Measurements from ENCODE around the gene APBA2. TPM values are rescaled to one million over a fixed set of nuclear protein-coding genes. Genes with fewer than 3 reads are reported as not detected.

The APBA2 gene
- total and polyA plus RNA-seq, 2 of the 13 experiments (the other 11 are each of a cell fraction or from before 2014, with no cell fraction given), result 0.62 to 2.3 TPM

GRCh38 chr15:28990390-28990789 is 104.6 kb downstream of the APBA2 start:
- BruUV-seq (replicated peaks), result no TSS peak
- no peak for FAIRE-seq
- no peaks in the 10 kb centered on the region for H3K9me3 ChIP-seq (ENCODE audit: low read length)

More at GRCh38 chr15:28990390-28990789, 104.6 kb downstream of the APBA2 start:
- no peaks in the 10 kb centered on the region for H3K27me3 ChIP-seq (ENCODE audit: control insufficient read depth in 1 of 2, insufficient read depth in 2 of 2, low read length in 2 of 2)
- no peak overlapping the region for H3K4me3 ChIP-seq (replicated peaks in 1 of 3; ENCODE audit: insufficient read depth in 1 of 3, low read depth in 2 of 3, low read length in 3 of 3)
- no peak overlapping the region for H3K9ac ChIP-seq (ENCODE audit: insufficient read depth, low read depth, low read length)
- 29% methylated on average over 2 of the region's 2 CpGs for WGBS (ENCODE audit: low lambda C conversion rate)
- ATAC-seq, result no peak
- TF ChIP-seq HMG20A (CRISPR knock-in tag; IDR thresholded peaks at IDR 0.05; ENCODE audit: borderline replicate concordance) (no peak), ZNF34 (CRISPR knock-in tag; IDR thresholded peaks at IDR 0.05; ENCODE audit: borderline replicate concordance) (no peak), MED8 (CRISPR knock-in tag; IDR thresholded peaks at IDR 0.05; ENCODE audit: insufficient replicate concordance) (no peak), ZNF264 (CRISPR knock-in tag; IDR thresholded peaks at IDR 0.05) (no peak), ZNF788 (CRISPR knock-in tag; IDR thresholded peaks at IDR 0.05; ENCODE audit: borderline replicate concordance) (no peak), SRSF9 (IDR thresholded peaks at IDR 0.05; ENCODE audit: borderline replicate concordance, insufficient read depth, low read depth, low read length, poor library complexity, severe bottlenecking) (no peak), ONECUT2 (CRISPR knock-in tag; IDR thresholded peaks at IDR 0.05) (no peak), TP53 (CRISPR knock-in tag; conservative IDR thresholded peaks at IDR 0.05) (no peak), BRCA1 (CRISPR knock-in tag; IDR thresholded peaks at IDR 0.05) (no peak), SPEN (CRISPR knock-in tag; IDR thresholded peaks at IDR 0.05; ENCODE audit: low read depth) (no peak), BHLHE40 (IDR thresholded peaks at IDR 0.05; ENCODE audit: low read length) (no peak), FOXK2 (IDR thresholded peaks at IDR 0.05) (no peak), E2F5 (CRISPR knock-in tag; conservative IDR thresholded peaks at IDR 0.05) (no peak), ZZZ3 (CRISPR knock-in tag; IDR thresholded peaks at IDR 0.05; ENCODE audit: borderline replicate concordance) (no peak), HNRNPL (IDR thresholded peaks at IDR 0.05; ENCODE audit: low read depth, low read length) (no peak), FOXO4 (CRISPR knock-in tag; conservative IDR thresholded peaks at IDR 0.05) (no peak), RBM22 (optimal IDR thresholded peaks at IDR 0.05; ENCODE audit: low read length) (no peak), JUN (CRISPR knock-in tag; IDR thresholded peaks at IDR 0.05) (no peak)
- TF ChIP-seq, protein P1, sequence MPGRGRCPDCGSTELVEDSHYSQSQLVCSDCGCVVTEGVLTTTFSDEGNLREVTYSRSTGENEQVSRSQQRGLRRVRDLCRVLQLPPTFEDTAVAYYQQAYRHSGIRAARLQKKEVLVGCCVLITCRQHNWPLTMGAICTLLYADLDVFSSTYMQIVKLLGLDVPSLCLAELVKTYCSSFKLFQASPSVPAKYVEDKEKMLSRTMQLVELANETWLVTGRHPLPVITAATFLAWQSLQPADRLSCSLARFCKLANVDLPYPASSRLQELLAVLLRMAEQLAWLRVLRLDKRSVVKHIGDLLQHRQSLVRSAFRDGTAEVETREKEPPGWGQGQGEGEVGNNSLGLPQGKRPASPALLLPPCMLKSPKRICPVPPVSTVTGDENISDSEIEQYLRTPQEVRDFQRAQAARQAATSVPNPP (CRISPR knock-in tag; IDR thresholded peaks at IDR 0.05), result no peak
- TF ChIP-seq, protein P2, sequence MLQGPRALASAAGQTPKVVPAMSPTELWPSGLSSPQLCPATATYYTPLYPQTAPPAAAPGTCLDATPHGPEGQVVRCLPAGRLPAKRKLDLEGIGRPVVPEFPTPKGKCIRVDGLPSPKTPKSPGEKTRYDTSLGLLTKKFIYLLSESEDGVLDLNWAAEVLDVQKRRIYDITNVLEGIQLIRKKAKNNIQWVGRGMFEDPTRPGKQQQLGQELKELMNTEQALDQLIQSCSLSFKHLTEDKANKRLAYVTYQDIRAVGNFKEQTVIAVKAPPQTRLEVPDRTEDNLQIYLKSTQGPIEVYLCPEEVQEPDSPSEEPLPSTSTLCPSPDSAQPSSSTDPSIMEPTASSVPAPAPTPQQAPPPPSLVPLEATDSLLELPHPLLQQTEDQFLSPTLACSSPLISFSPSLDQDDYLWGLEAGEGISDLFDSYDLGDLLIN (CRISPR knock-in tag; IDR thresholded peaks at IDR 0.05; ENCODE audit: borderline replicate concordance), result no peak
- H2AFZ ChIP-seq (ENCODE audit: low read length), result no peak overlapping the region
- DNase-seq (ENCODE audit: low spot score), result no peak
- H3K36me3 ChIP-seq (replicated peaks in 1 of 2; ENCODE audit: control insufficient read depth in 1 of 2, insufficient read depth in 2 of 2, low read length in 2 of 2), result no peaks in the 10 kb centered on the region
- no peak overlapping the region for H3K4me2 ChIP-seq (ENCODE audit: low read depth, low read length)
- in situ Hi-C loops (cut with HindIII; ENCODE audit: extremely low pct_ligation_motif_present, low pct_unique_long_range_greater_than_20kb) (no loop called here), intact Hi-C loops (cut with micrococcal nuclease; ENCODE audit: unreplicated experiment) (no loop called here)
- 0 out of 2 replicates have a peak, but pooled peaks cover 1% of the 10 kb centered on the region for H3K4me1 ChIP-seq (ENCODE audit: insufficient read depth, low read length)
- H3K27ac ChIP-seq (ENCODE audit: extremely low read length, insufficient read depth, low read length), result no peak overlapping the region
- H3K79me2 ChIP-seq (ENCODE audit: insufficient read depth, low read length), result no peaks in the 10 kb centered on the region
- ChIA-PET POLR2A (no interaction called here), CTCF (ENCODE audit: low intra/inter-chr PET ratio, low total read pairs) (no interaction called here)
- no peaks in the 10 kb centered on the region for H4K20me1 ChIP-seq (ENCODE audit: insufficient read depth, low read length)

Measured in HepG2 (cell line).